Neural cell (in vitro differentiated cells): ENCODE data around the gene GSX2. TPM values are rescaled to one million over a fixed set of nuclear protein-coding genes. Genes with fewer than 3 reads are reported as not detected.
"Not testable (repeated sequence)": the region's sequence is repeated elsewhere in the genome, so short reads cannot be mapped to it uniquely, and the experiment has no call there.

Experiments used
- H2AFZ ChIP-seq: fragments of 200-600, 300-800 bp; sonication (generic), shearing (Covaris generic); 2 replicates; pipeline ENCODE4 v1.6.0; 2014; ENCODE audit warnings: low read depth, mild to moderate bottlenecking, antibody characterized with exemption, low read length, moderate library complexity
- H3F3A ChIP-seq: fragments of 200-600 bp; shearing (Covaris generic); 2 replicates; pipeline ENCODE4 v1.6.1; 2016; ENCODE audit warnings: mild to moderate bottlenecking, moderate library complexity, mixed read lengths, antibody characterized with exemption, low read length; ENCODE audit not compliant: insufficient read depth, poor library complexity, severe bottlenecking
- H3K27ac ChIP-seq: fragments of 200-600, 300-800 bp; sonication (generic), shearing (Covaris generic); 2 replicates; pipeline ENCODE4 v1.5.1; 2014; ENCODE audit warnings: mild to moderate bottlenecking, low read length, moderate library complexity
- H3K27me3 ChIP-seq: fragments of 300-800, 200-600 bp; sonication (generic), shearing (Covaris generic); 2 replicates; pipeline ENCODE4 v1.6.0; 2014; ENCODE audit warnings: mild to moderate bottlenecking, low read depth, low read length, moderate library complexity; ENCODE audit not compliant: insufficient read depth
- H3K36me3 ChIP-seq: fragments of 300-800, 200-600 bp; sonication (generic), shearing (Covaris generic); 2 replicates; pipeline ENCODE4 v1.5.1; 2014; ENCODE audit warnings: mild to moderate bottlenecking, antibody characterized with exemption, low read length, moderate library complexity; ENCODE audit not compliant: insufficient read depth
- H3K4me2 ChIP-seq: fragments of 300-800, 200-600 bp; sonication (generic), shearing (Covaris generic); 2 replicates; pipeline ENCODE4 v1.6.0; 2014; ENCODE audit warnings: mild to moderate bottlenecking, low read length
- H3K4me3 ChIP-seq: fragments of 300-800, 200-600 bp; sonication (generic), shearing (Covaris generic); 2 replicates; pipeline ENCODE4 v1.5.1; 2014; ENCODE audit warnings: mild to moderate bottlenecking, low read length, moderate library complexity
- H3K79me2 ChIP-seq: fragments of 200-600 bp; shearing (Covaris generic); replicated peaks from 2 replicates; pipeline ENCODE4 v1.6.0; 2014; ENCODE audit warnings: mild to moderate bottlenecking, low read length, moderate library complexity; ENCODE audit not compliant: insufficient read depth
- H3K9ac ChIP-seq: fragments of 300-800, 200-600 bp; sonication (generic), shearing (Covaris generic); 2 replicates; pipeline ENCODE4 v1.6.1; 2016; ENCODE audit warnings: mild to moderate bottlenecking, low read length, mixed read lengths
- H3K9me2 ChIP-seq: fragments of 200-600 bp; shearing (Covaris generic); 2 replicates; pipeline ENCODE4 v1.6.1; 2016; ENCODE audit warnings: mild to moderate bottlenecking, low read length, mixed read lengths; ENCODE audit not compliant: insufficient read depth
- H3K9me3 ChIP-seq: fragments of 200-600, 300-800 bp; sonication (generic), shearing (Covaris generic); 2 replicates; pipeline ENCODE4 v1.6.1; 2016; ENCODE audit warnings: mild to moderate bottlenecking, mixed run types, low read length, moderate library complexity, mixed read lengths
- H4K20me1 ChIP-seq: fragments of 200-600 bp; shearing (Covaris generic); 2 replicates; pipeline ENCODE4 v1.6.1; 2016; ENCODE audit warnings: mild to moderate bottlenecking, mixed run types; ENCODE audit not compliant: insufficient read depth
- EP300 ChIP-seq: fragments of 450-650 bp; conservative IDR thresholded peaks from 2 replicates; pipeline ENCODE4 v1.6.1; 2014; ENCODE audit warnings: antibody characterized with exemption, mild to moderate bottlenecking, moderate library complexity; ENCODE audit not compliant: poor library complexity, severe bottlenecking
- EZH2 ChIP-seq: fragments of 200-600, 300-800 bp; shearing (Covaris generic), sonication (generic); IDR thresholded peaks from 2 replicates; pipeline ENCODE4 v1.6.1; 2014; ENCODE audit warnings: antibody characterized with exemption, low read length, borderline replicate concordance, mild to moderate bottlenecking; ENCODE audit not compliant: insufficient read depth, poor library complexity, severe bottlenecking
- MXI1 ChIP-seq: fragments of 450-650 bp; conservative IDR thresholded peaks from 2 replicates; pipeline ENCODE4 v1.6.1; 2014; ENCODE audit warnings: antibody characterized with exemption, mild to moderate bottlenecking; ENCODE audit not compliant: poor library complexity, severe bottlenecking
- POLR2AphosphoS5 ChIP-seq: IDR thresholded peaks from 2 replicates; pipeline ENCODE4 v1.6.1; 2012
- RAD21 ChIP-seq: fragments of 450-650 bp; conservative IDR thresholded peaks from 2 replicates; pipeline ENCODE4 v1.6.1; 2014; ENCODE audit warnings: antibody characterized with exemption, mild to moderate bottlenecking, moderate library complexity
- SMC3 ChIP-seq: fragments of 450-650 bp; conservative IDR thresholded peaks from 2 replicates; pipeline ENCODE4 v1.6.1; 2014; ENCODE audit warnings: antibody characterized with exemption, mild to moderate bottlenecking, moderate library complexity; ENCODE audit not compliant: poor library complexity
- TAF1 ChIP-seq: IDR thresholded peaks from 2 replicates; pipeline ENCODE4 v1.6.1; 2012; ENCODE audit warnings: low read depth
- polyA plus RNA-seq: library from polyadenylated mRNA; depleted of rRNA; stranded (reverse); fragments of >200 nt; gene quantifications from 2 replicates; pipeline ENCODE4 v1.2.3, GENCODE V29; 2014
- TF ChIP-seq, protein P1 (sequence below): IDR thresholded peaks from 2 replicates; pipeline ENCODE4 v1.6.1; 2012; ENCODE audit warnings: borderline replicate concordance
- TF ChIP-seq, protein P2 (sequence below): fragments of 450-650 bp; IDR thresholded peaks from 2 replicates; pipeline ENCODE4 v1.5.1; 2014; ENCODE audit warnings: antibody characterized with exemption, mild to moderate bottlenecking, moderate library complexity; ENCODE audit not compliant: poor library complexity, severe bottlenecking

GSX2 gene
- polyA plus RNA-seq, 1 donor from 2014 or later, result 0.87 TPM

DNA sequence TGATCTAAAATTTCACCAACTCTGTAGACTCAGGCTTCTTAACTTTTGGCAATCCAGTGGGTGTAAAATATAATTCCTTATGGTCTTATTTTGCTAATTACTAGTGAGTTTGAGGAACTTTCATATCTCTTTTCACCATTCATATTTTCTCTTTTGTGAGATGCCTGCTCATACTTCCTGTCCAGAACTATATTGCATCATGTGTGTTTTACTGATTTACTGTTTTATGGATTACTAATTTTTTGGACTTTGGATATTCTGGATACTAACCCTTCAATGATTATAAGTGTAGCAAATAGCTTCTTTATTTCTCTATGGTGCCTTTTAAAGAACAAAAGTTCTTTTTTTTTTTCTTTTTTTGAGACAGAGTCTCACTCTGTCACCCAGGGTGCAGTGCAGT lies 20.6 kb downstream of the GSX2 start (continued):
- no peak for TF ChIP-seq EP300

DNA sequence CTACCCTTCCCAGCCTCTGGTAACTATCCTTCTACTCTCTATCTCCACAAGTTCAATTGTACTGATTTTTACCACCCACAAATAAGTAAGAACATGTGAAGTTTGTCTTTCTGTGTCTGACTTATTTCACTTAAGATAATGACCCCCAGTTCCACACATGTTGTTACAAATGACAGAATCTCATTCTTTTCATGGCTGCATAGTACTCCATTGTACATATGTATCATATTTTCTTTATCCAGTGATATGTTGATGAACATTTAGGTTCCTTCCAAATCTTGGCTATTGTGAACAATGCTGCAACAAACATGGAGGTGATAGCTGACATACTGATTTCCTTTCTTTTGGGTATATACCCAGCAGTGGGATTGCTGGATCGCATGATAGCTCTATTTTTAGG lies 27.7 kb downstream of the GSX2 start:
- no peaks in the 10 kb centered on the region for H3K9me2 ChIP-seq
- no peak for TF ChIP-seq EP300
- TF ChIP-seq POLR2AphosphoS5, result no peak
- TF ChIP-seq EZH2, result no peak
- no peak for TF ChIP-seq SMC3
- TF ChIP-seq, protein P1, sequence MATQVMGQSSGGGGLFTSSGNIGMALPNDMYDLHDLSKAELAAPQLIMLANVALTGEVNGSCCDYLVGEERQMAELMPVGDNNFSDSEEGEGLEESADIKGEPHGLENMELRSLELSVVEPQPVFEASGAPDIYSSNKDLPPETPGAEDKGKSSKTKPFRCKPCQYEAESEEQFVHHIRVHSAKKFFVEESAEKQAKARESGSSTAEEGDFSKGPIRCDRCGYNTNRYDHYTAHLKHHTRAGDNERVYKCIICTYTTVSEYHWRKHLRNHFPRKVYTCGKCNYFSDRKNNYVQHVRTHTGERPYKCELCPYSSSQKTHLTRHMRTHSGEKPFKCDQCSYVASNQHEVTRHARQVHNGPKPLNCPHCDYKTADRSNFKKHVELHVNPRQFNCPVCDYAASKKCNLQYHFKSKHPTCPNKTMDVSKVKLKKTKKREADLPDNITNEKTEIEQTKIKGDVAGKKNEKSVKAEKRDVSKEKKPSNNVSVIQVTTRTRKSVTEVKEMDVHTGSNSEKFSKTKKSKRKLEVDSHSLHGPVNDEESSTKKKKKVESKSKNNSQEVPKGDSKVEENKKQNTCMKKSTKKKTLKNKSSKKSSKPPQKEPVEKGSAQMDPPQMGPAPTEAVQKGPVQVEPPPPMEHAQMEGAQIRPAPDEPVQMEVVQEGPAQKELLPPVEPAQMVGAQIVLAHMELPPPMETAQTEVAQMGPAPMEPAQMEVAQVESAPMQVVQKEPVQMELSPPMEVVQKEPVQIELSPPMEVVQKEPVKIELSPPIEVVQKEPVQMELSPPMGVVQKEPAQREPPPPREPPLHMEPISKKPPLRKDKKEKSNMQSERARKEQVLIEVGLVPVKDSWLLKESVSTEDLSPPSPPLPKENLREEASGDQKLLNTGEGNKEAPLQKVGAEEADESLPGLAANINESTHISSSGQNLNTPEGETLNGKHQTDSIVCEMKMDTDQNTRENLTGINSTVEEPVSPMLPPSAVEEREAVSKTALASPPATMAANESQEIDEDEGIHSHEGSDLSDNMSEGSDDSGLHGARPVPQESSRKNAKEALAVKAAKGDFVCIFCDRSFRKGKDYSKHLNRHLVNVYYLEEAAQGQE, result no peak
- TF ChIP-seq, protein P2, sequence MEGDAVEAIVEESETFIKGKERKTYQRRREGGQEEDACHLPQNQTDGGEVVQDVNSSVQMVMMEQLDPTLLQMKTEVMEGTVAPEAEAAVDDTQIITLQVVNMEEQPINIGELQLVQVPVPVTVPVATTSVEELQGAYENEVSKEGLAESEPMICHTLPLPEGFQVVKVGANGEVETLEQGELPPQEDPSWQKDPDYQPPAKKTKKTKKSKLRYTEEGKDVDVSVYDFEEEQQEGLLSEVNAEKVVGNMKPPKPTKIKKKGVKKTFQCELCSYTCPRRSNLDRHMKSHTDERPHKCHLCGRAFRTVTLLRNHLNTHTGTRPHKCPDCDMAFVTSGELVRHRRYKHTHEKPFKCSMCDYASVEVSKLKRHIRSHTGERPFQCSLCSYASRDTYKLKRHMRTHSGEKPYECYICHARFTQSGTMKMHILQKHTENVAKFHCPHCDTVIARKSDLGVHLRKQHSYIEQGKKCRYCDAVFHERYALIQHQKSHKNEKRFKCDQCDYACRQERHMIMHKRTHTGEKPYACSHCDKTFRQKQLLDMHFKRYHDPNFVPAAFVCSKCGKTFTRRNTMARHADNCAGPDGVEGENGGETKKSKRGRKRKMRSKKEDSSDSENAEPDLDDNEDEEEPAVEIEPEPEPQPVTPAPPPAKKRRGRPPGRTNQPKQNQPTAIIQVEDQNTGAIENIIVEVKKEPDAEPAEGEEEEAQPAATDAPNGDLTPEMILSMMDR, result no peak
- TF ChIP-seq TAF1, result no peak
- no peak for TF ChIP-seq RAD21
- TF ChIP-seq MXI1, result no peak
- H3K4me2 ChIP-seq, result no peak overlapping the region
- H3K79me2 ChIP-seq, result no peaks in the 10 kb centered on the region
- no peaks in the 10 kb centered on the region for H3K27me3 ChIP-seq
- no peak overlapping the region for H3K9ac ChIP-seq
- H3K27ac ChIP-seq, result no peak overlapping the region
- H2AFZ ChIP-seq, result no peak overlapping the region
- H3K9me3 ChIP-seq, result no peaks in the 10 kb centered on the region
- no peaks in the 10 kb centered on the region for H3F3A ChIP-seq
- H3K4me3 ChIP-seq, result no peak overlapping the region
- no peaks in the 10 kb centered on the region for H4K20me1 ChIP-seq
- H3K36me3 ChIP-seq, result no peaks in the 10 kb centered on the region

- not testable (repeated sequence) for H3K9me2 ChIP-seq, H3K4me2 ChIP-seq, H3K36me3 ChIP-seq, H2AFZ ChIP-seq, H3K27me3 ChIP-seq, H3K27ac ChIP-seq, H3K9me3 ChIP-seq, H3K79me2 ChIP-seq, H3K4me3 ChIP-seq, H3K9ac ChIP-seq, H3F3A ChIP-seq, H4K20me1 ChIP-seq
These were observed 28.7 kb downstream of the GSX2 start for GRCh38 chr4:54128694-54129093.
